Body of pancreas (tissue), 4 donors: ENCODE data around the gene HSPG2.

Experiments used
- CTCF ChIP-seq, 7 experiments: fragments of 450-650 bp in 4 of 7; fragments of 200-600 bp in 3 of 7; sonication (generic) in 3 of 7; IDR thresholded peaks; one replicate each; pipeline ENCODE4 v1.5.1; 2016 to 2019; ENCODE audit warnings: antibody characterized with exemption in 7 of 7
- POLR2A ChIP-seq, 3 donors: fragments of 450-650 bp; IDR thresholded peaks; one replicate each; pipeline ENCODE4 v1.6.1; 2016; ENCODE audit warnings: antibody characterized with exemption in 3 of 3, mild to moderate bottlenecking in 2 of 3

GRCh38 chr1:21886486-21887215 is 50.5 kb downstream of the HSPG2 start:
- TF ChIP-seq CTCF (IDR thresholded peaks at IDR 0.05) (no peak), POLR2A (IDR thresholded peaks at IDR 0.05) (no peak)
